HUES6 (cell line): ENCODE results near the gene CAMK4.

Experiments
- H3K27ac ChIP-seq: 2 replicates; pipeline ENCODE4 v1.7.0; 2013; ENCODE audit warnings: low read depth, mild to moderate bottlenecking, low read length, inconsistent platforms
- H3K27me3 ChIP-seq: 2 replicates; pipeline ENCODE4 v1.6.1; 2013; ENCODE audit warnings: low read length; ENCODE audit not compliant: control insufficient read depth, insufficient read depth
- H3K36me3 ChIP-seq: 2 replicates; pipeline ENCODE4 v1.6.1; 2013; ENCODE audit warnings: low read length; ENCODE audit not compliant: control insufficient read depth, insufficient read depth
- H3K4me1 ChIP-seq: 2 replicates; pipeline ENCODE4 v1.6.1; 2013; ENCODE audit warnings: low read length; ENCODE audit not compliant: control insufficient read depth, insufficient read depth
- H3K4me3 ChIP-seq: 2 replicates; pipeline ENCODE4 v1.5.1; 2013; ENCODE audit warnings: low read depth, low read length
- H3K9ac ChIP-seq: one replicate; pipeline ENCODE4 v1.6.1; 2013; ENCODE audit warnings: mild to moderate bottlenecking, low read length
- H3K9me3 ChIP-seq: 2 replicates; pipeline ENCODE4 v1.6.1; 2013; ENCODE audit warnings: low read depth, low read length; ENCODE audit not compliant: control insufficient read depth, insufficient read depth

The CAMK4 gene

DNA sequence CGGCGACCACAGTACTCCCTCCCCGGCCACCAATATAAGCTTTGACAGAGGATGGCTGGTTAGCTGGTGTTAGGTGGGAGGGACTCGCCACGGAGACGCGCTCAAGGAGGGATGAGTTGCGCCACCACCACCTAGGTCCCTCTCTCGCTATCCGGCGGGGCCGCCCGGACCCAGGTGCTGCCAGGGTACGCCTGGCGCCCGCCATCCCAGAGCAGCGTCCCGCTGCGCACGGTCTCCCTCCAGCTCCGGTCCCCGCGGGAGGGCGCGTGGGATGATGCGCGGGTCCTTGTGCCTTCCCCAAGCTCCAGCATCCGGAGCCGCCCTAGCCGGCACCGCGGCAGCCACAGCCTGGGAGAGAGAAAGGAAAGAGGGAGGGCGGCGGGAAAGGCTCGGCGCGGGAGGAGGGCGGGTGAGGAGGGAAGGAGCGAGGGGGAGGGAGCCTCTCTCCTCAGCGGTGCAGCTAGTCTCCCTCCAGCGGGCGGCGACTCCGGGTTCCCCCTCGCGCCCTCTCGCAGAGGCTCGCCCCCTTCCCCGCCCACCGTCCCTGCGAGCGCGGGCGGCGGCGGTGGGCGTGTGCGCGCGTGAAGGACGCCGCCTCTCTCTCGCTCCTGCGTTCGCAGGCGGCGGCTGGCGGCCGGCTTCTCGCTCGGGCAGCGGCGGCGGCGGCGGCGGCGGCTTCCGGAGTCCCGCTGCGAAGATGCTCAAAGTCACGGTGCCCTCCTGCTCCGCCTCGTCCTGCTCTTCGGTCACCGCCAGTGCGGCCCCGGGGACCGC is at the start of gene CAMK4:
TSS of gene CAMK4 (plus strand) at position 598 of the 774 bp plus-strand sequence. CDS start at position 698, 100 bp downstream.
- peak within 1 kb of the TSS; percentile 99 for H3K4me3 ChIP-seq
- H3K4me1 ChIP-seq: peaks cover 12% of the 10 kb centered on the region
- H3K27me3 ChIP-seq: peaks cover 38% of the 10 kb centered on the region
- H3K9me3 ChIP-seq: no peaks in the 10 kb centered on the region
- peak within 1 kb of the TSS; percentile 72 for H3K9ac ChIP-seq
- H3K36me3 ChIP-seq: no peaks in the 10 kb centered on the region
- no peak within 1 kb of the TSS for H3K27ac ChIP-seq

DNA sequence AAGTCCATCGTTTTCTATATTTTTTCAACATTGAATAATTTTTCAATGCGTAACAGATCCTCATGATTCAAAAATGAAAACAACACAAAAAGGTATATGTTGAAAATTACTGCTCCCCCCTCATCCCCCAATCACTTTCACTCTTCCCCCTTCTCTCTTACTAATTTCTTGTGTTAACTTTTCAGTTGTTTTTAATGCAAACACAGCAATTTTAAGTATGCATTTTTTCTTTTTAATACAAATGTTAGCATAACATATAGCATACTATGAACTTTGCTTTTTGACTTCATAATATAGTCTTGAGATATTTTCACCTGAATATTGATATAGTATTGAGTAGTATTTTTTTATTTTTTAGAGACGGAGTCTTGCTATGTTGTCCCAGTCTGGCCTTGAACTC is 41.1 kb upstream of the CAMK4 start:
- Histone ChIP-seq H3K9ac (no peak overlapping the region), H3K27me3 (no peaks in the 10 kb centered on the region), H3K4me1 (no peaks in the 10 kb centered on the region), H3K4me3 (no peak overlapping the region), H3K36me3 (no peaks in the 10 kb centered on the region), H3K9me3 (no peaks in the 10 kb centered on the region), H3K27ac (no peak overlapping the region)

DNA sequence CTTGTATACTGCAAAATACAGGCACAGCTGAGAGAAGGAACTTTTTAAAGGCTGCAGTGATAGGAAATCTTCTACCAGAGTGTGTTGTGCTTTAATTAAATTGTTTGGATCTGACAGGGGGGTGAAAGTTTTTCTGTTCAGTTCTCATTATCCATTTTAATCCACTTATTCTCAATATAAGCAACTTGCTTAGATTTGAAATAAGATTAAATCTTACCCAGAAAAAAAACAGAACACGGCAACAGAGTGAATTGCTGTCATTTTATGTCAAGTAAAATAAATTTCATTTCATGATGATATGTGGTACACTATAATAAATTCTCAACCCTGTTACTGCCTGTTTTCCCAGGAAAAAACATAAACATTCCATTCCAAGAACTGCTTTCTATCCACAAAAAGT is 37.1 kb upstream of the CAMK4 start:
- Histone ChIP-seq H3K36me3 (no peaks in the 10 kb centered on the region), H3K4me3 (no peak overlapping the region), H3K9ac (no peak overlapping the region), H3K27ac (no peak overlapping the region), H3K27me3 (no peaks in the 10 kb centered on the region), H3K4me1 (no peaks in the 10 kb centered on the region), H3K9me3 (no peaks in the 10 kb centered on the region)

DNA sequence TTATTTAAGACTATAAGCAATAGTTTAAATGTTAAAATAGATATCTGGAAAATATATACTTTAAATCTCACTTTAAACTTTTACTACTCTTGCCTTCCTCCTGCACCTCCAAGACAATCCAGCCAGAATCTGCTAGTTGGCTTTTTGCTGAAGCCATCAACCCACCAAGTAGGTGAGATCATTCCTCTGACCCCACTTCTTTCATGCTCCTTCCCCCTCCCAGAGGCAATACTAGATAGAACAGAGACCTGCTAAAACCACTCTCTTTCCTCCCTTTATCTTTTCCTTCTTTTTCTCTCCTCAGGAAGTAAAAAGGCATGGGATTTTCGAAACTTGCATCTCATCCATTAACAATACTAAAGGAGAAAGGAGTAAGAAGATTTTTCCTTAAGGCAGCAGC is 30.1 kb upstream of the CAMK4 start:
- H3K9ac ChIP-seq: no peak overlapping the region
- no peaks in the 10 kb centered on the region for H3K36me3 ChIP-seq
- H3K27ac ChIP-seq: no peak overlapping the region
- H3K27me3 ChIP-seq: no peaks in the 10 kb centered on the region
- H3K9me3 ChIP-seq: no peaks in the 10 kb centered on the region
- no peaks in the 10 kb centered on the region for H3K4me1 ChIP-seq
- H3K4me3 ChIP-seq: no peak overlapping the region

DNA sequence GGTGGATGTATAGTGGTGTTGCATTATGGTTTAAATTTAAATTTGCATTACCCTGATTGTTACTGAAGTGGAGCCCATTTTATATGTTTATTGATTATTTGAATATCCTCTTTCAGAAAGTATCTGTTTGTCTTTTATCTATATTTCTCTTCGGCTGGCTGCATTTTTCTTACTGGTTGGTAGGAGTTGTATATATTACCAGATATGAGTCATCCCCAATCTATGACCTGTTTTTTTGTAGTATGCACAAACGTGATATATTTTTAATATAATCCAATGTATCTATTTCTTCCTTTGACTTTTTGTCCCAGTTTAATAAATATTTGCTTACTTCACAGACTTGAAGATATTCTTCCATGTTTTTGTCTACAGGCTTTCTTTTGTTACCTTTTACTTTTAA is 29.3 kb upstream of the CAMK4 start:
- Histone ChIP-seq H3K27me3 (no peaks in the 10 kb centered on the region), H3K9ac (no peak overlapping the region), H3K4me1 (no peaks in the 10 kb centered on the region), H3K9me3 (no peaks in the 10 kb centered on the region), H3K27ac (no peak overlapping the region), H3K4me3 (no peak overlapping the region), H3K36me3 (no peaks in the 10 kb centered on the region)

DNA sequence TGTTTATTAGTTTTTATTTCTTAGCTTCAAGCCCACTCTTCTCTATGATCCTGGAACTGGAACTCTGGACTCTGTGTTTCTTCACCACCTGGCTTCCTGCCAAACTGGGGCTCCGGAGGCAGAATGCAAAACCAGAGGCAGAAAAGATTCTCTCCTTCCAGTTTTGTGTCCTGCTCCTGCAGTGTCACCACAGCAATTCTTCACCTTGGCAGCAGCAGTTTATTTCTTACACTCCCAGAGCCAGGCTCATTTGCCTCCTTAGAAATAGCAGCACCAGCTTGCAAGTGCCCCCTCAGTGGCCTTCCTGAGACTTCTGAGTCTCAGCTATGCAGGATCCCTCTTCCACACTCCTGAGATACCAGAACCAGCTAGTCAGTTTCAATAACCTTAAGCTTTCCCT is 26.7 kb upstream of the CAMK4 start:
- Histone ChIP-seq H3K27me3 (no peaks in the 10 kb centered on the region), H3K9me3 (no peaks in the 10 kb centered on the region), H3K4me1 (no peaks in the 10 kb centered on the region), H3K4me3 (no peak overlapping the region), H3K36me3 (no peaks in the 10 kb centered on the region), H3K9ac (no peak overlapping the region), H3K27ac (no peak overlapping the region)

DNA sequence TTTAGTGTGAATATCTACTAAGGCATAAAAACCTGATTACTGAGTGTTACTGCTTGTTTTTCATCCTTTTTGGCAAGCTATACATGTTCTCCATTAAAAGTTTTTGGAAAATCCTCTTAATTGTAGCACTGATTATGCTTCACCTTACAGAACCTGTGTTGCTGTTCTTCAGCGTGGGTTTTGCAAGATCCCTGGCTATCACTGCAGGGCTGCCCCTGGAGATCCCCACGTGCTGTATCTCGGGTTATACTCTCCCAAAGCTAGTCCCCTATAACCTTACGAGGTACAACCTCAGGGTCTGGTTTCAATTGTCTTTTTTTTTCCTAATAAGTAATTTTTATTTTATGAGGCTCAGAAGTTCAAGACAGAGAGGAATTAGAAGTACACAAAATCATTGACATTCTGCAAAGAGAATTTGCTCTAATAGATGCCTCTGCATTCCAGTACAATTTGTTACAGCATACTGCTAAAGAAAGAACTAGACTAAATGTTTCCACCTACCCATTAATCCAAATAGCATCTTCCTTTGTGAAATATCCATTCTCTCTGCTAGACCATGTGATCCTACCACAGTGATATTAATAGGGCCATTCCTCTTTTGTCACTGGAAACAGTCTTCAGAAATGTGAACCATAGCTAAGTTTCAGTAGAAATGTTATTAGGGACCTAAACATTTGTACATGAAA is 25.8 kb upstream of the CAMK4 start:
- H3K9ac ChIP-seq: no peak overlapping the region
- no peaks in the 10 kb centered on the region for H3K36me3 ChIP-seq
- no peak overlapping the region for H3K27ac ChIP-seq
- no peaks in the 10 kb centered on the region for H3K4me1 ChIP-seq
- H3K4me3 ChIP-seq: no peak overlapping the region
- H3K27me3 ChIP-seq: no peaks in the 10 kb centered on the region
- no peaks in the 10 kb centered on the region for H3K9me3 ChIP-seq

DNA sequence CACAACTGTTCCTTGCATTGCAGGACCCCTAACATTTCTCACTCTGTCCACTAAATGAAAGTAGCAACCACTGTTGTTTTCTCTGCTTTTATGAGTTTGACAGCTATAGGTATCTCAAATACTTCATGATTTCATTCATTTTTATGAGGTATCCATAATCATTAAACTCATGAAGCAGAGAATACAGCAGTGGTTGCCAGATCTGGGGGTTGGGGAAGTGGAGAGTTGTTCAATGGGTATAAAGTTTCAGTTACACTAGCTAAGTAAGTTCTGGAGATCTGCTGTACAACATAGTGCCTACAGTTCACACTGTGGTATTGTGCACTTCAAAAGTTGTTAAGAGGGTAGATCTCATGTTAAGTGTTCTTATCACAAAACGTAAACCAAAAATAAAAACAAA is 23.4 kb upstream of the CAMK4 start:
- Histone ChIP-seq H3K4me3 (no peak overlapping the region), H3K9ac (no peak overlapping the region), H3K36me3 (no peaks in the 10 kb centered on the region), H3K27me3 (no peaks in the 10 kb centered on the region), H3K9me3 (no peaks in the 10 kb centered on the region), H3K4me1 (no peaks in the 10 kb centered on the region), H3K27ac (no peak overlapping the region)

DNA sequence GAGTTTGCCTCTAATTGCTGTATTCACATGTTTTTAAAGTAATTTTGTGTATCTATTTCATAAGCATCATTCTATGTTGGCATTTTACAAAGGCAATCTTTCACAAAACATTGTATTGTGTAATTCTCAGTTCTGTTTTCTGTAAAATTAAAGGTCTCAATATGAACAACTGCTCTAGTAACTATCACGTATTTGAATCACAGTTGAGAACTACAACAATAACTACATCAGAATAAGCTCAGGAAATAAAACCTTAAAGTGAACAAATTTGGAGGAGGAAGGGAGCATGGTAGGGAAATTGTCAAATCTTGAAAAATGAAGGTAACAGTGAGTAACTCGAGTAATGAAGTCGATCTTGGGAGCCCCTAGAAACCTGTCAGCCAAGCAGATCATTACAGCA is 22.5 kb upstream of the CAMK4 start:
- no peak overlapping the region for H3K9ac ChIP-seq
- H3K4me1 ChIP-seq: no peaks in the 10 kb centered on the region
- H3K4me3 ChIP-seq: no peak overlapping the region
- no peaks in the 10 kb centered on the region for H3K9me3 ChIP-seq
- H3K27me3 ChIP-seq: no peaks in the 10 kb centered on the region
- H3K36me3 ChIP-seq: no peaks in the 10 kb centered on the region
- no peak overlapping the region for H3K27ac ChIP-seq

DNA sequence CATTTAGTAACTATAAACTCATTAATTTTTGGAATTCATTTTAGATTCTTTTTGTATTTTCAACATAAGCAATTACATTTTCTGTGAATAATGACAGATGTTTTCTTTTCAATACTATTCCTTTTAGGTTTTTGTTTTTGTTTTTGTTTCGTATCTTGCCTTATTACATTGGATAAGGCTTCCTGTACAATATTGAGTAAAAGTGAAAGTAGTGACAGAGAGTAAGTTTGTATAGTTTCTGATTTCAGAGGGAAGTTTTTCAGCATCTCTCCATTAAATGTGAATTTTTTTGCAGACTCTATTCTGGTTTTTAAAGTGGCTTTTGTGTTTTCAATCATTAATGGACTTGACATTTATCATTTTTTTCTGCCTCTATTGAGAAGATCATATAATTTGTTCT is 12.8 kb upstream of the CAMK4 start:
- no peaks in the 10 kb centered on the region for H3K4me1 ChIP-seq
- no peaks in the 10 kb centered on the region for H3K36me3 ChIP-seq
- no peak overlapping the region for H3K9ac ChIP-seq
- no peak overlapping the region for H3K27ac ChIP-seq
- no peaks in the 10 kb centered on the region for H3K9me3 ChIP-seq
- no peak overlapping the region for H3K4me3 ChIP-seq
- no peaks in the 10 kb centered on the region for H3K27me3 ChIP-seq

DNA sequence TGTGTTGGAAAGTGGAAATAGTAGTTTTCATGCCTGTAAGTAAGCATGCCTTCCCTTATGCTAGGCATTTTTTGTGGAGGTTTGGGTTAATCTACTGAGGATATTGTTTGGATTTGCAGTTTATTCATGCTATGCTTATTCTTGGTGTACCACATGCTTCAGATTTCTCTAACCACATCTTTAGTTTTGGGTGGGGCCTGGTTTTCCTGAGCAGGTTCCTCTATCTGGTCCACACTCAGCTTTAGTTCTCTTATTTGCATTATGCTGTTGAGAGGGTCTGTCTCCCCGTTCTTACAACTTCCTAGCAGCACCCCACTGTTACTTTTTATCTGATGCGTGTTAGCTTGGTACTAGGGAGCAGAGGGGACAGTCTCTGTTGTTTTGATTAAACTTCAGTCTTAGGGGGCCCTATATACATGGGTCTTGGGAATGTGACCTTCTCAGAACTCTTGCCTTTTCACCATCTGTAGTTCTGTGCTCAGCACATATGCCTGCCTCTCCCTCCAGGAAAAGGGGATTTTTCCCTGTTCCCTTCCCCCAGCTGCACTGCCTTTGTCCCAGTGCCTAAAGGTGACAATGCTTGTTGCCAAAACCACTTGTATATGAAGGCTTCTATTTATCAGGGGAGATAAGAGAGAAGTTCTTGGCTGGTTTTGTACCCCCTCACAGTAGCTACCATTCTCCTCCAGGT is 10.0 kb upstream of the CAMK4 start:
- H3K9ac ChIP-seq: no peak overlapping the region
- H3K27ac ChIP-seq: no peak overlapping the region
- H3K9me3 ChIP-seq: no peaks in the 10 kb centered on the region
- H3K4me1 ChIP-seq: peaks cover under 1% of the 10 kb centered on the region; the same call in 1 of the 2 replicates
- H3K36me3 ChIP-seq: no peaks in the 10 kb centered on the region
- no peak overlapping the region for H3K4me3 ChIP-seq
- H3K27me3 ChIP-seq: no peaks in the 10 kb centered on the region
